ENCODE results near the gene UNKL. TPM values are rescaled to one million over a fixed set of nuclear protein-coding genes. Genes with fewer than 3 reads are reported as not detected.

The UNKL gene, protein sequence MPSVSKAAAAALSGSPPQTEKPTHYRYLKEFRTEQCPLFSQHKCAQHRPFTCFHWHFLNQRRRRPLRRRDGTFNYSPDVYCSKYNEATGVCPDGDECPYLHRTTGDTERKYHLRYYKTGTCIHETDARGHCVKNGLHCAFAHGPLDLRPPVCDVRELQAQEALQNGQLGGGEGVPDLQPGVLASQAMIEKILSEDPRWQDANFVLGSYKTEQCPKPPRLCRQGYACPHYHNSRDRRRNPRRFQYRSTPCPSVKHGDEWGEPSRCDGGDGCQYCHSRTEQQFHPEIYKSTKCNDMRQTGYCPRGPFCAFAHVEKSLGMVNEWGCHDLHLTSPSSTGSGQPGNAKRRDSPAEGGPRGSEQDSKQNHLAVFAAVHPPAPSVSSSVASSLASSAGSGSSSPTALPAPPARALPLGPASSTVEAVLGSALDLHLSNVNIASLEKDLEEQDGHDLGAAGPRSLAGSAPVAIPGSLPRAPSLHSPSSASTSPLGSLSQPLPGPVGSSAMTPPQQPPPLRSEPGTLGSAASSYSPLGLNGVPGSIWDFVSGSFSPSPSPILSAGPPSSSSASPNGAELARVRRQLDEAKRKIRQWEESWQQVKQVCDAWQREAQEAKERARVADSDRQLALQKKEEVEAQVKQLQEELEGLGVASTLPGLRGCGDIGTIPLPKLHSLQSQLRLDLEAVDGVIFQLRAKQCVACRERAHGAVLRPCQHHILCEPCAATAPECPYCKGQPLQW
- total RNA-seq (2014; rRNA removed; shearing (Covaris generic)), result 6.5 and 13.0 TPM in 2 replicates

DNA sequence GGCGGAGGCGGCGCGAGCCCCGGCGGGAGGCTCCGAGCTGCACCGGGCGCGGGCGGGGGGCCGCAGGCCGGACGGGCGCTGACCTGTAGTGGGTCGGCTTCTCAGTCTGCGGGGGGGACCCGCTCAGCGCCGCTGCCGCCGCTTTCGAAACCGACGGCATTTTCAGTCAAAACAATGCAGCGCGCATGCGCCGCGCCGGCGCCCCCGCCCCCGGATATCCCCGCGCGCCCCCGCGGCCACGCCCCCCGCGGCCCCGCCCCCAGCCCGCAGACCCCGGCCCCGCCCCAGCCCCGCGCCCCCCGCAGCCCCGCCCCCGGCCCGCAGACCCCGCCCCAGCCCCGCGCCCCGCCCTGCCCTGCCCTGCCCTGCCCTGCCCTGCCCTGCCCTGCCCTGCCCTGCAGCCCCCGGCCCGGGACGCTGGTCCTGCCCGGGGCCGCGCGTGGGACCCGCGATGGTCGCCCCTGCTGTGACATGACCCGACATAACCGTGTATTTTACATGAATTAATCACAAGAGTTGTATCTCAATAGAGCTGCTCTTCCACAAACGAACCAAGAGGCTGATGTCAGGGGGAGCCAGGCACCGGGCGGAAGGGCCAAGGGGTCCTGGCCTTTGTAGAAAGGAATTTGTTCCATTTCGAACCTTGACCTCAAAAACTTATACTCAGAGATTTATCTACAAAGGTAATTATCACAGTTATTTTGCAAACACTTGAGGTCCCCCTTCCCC, at the start of gene UNKL:
Gene UNKL, minus strand, starts transcription at position 173 of the 729 bp plus-strand sequence. Its CDS starts 13 bp downstream, at position 160.
- peak; percentile 43 for DNase-seq (ENCODE audit: low read depth)

DNA sequence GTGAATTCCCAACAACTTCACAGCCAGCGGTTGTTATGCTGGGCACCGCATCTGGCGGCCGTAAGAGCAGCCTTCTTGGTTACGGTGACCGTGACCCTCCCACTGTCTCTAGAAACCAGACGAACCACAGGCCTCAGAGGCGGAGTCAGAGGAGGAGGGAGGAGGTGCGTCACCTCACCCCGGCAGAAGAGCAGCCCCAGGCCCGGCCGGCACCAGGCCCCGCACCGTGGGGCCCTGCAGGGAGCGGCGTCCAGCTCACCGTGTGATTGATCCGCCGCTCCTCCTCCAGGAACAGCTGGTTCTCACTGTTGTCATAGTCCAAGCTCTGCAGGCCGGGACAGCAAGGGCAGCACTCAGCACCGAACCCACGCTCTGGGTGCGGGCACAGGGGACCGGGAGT, 46.6 kb upstream of the UNKL start:
- DNase-seq (ENCODE audit: low read depth), result no peak

DNA sequence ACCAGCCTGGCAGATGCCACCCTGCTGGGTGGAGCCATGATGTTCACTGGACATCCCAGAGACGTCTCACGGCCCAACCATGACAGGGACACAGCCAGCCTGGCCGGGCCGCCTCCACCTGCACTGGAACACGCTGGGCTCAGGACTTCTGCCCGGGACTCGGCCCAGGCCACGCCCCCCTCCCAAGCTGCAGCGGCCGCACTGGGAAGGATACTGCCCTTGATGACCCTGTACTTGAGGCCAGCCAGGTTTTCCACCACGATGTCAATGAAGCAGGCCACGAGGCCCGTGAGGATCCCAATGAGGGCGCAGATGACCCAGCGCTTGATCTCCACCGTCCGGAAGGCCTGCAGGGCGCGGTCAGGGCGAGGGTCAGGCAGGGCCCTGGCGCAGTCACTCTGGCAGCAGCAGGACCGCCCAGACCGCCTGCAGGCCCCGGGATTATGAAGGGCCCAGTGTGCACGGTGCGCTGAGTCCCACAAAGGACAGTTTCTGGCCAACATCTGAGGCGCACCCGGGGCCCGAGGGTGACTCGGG, 46.2 kb upstream of the UNKL start:
- DNase-seq (ENCODE audit: low read depth), result no peak

DNA sequence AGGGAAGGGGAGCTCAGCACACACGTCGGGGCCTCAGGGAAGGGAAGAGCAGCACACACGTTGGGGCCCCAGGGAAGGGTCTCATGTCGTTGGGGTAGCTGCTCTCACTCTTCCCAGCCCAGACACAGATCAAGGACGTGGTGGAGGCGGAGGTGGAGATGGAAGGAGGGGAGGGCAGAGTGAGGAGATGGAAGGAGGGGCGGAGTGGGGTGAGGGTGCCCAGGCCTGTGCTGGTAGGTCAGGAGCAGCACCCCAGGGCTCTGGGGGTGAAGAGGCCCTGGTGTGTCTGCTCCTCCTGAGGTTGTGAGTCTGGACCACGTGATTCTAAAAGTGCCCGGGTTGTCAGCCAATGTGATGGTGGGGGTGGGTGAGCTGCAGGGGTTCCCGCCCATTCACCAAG, 45.5 kb upstream of the UNKL start:
- DNase-seq (ENCODE audit: low read depth), result no peak

DNA sequence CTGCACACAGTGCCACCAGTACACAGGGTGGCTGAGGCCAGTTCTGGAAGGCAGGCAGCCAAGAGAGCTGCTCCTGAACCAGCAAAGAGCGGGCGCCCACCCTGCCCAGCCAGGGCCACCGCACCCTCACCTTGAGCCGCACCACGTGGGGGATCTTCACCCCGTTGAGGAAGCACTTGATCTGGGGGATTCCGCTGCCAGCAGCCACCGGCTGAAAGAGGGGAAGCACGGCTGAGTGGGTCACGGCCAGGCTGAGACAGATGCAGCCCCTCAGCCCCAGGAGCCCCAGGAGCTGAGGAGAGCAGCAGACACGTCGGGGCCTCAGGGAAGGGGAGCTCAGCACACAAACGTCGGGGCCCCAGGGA, 44.5 kb upstream of the UNKL start:
- no peak for DNase-seq (ENCODE audit: low read depth)

DNA sequence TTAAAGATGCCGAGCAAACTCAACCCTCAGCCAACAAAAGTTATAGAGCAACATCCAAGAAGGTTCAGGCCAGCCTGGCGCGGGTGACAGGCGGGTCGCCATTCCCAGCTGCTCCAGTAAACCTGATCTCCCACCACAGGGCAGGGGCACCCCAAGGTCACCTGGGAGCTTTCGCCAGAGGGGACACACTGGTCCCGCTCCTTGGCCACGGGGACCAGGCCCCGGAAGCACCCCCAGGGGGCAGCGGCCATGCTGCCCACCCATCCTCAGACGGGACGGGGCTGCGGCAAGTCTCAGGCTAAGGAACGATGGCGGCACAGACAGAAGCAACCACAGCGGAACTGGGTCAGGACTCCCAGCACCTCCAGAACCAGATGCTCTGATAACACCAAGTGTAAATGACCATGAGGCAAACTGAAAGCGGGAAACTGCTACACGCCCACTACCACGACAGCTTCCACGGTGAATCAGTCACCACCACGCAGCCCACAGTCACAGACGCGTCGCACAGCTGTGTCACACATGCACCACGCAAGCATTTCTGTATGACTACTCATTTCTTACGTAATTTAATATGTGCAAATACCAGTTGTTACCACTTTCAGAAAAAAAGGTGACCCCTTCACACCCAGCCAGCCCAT, 44.0 kb upstream of the UNKL start:
- no peak for DNase-seq (ENCODE audit: low read depth)

DNA sequence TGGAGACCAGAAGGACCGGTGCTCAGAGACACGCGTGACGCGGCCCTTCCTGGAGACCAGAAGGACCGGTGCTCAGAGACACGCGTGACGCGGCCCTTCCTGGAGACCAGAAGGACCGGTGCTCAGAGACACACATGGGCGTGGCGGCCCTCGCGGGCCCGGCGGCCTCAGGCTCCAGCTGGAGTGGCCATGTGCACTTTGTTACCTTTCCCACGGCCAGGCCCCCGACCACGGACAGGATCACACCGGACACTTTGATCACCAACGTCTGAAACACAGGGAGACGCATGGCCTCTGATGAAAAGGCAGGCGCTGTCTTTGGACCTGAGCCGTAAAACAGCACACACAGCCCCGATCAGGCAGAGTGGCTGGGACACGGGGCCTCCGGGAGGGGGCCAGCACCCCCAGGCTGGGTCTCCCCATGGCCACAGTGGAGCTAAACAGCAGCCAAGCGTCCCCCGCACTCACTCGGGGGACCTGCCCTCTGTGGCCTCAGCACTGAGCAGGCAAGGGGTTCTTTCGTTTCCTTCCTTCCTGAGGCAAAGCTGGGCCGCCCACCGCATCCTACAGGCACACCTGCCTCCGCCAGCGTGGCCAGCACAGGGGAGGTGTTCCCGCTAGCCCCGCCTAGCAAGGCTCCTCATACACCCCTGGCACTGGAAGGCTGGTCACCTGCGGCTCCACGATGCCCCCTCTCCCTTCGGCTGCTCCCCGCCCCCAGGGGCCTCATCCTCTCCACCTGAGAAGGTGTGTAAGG, 43.2 kb upstream of the UNKL start:
- DNase-seq (ENCODE audit: low read depth), result no peak

DNA sequence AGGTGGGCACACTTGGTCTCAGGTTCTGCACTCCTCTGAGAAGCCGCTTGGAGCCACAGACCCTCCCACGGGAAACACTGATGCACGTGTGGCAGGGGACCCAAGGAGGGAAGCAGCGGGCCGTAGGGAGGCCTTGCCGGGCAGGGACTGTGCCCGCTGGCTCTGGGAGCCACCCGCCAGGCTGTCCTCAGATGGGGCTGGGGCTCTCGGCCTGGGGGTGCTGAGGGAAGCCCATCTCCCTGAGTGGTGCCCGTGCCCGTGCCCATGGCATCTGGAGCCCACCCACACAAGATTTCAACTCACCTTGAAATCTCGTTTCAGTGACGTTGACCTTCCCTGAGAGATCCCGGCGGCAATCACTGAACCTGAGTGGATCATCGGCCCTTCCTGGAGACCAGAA, 42.4 kb upstream of the UNKL start:
- DNase-seq (ENCODE audit: low read depth), result no peak

DNA sequence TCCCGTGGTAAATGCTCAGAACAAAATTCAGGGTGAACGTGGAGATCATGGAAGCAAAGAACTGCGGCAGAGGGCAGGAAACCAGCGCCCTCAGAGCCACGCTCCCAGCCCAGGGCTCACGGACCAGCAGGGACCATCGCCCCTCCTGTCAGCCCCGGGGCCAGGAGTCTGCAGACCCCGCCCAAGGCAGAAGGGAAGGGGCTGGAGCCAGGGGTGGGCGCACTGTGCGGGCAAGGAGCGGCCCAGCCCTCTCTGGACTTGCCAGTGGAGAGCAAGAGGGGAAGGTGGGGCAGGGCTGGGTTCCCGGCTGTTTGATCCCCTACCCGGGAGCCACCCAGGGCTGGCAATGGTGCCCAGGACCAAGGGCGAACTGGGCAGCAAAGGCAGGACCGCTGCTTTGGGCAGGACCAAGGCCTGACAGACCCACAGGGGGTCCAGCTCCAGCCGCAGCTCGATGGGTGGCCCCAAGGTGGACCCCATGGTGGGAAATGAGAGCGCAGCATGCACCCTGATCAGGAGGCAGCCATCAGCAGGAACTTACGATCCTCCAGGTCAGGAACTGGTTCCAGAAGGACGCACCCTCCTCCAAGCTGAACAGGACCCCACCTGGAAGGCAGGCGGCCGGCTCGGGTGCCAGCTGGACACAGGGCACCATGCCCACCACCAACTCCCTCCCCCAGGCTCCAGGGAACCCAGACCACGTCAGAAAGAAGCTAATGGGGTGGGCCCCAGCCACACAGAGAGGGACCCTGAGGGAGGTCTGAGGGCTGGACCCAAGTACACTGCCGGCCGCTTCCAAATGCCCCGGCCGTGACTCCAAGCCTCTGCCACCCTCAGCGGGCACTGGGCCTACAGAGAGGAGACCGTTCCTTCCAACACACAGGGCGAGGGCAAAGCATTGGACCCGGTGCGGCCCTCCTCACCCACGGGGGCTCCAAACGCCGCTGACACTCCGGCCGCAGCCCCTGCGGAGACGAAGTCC, 41.0 kb upstream of the UNKL start:
- no peak for DNase-seq (ENCODE audit: low read depth)

DNA sequence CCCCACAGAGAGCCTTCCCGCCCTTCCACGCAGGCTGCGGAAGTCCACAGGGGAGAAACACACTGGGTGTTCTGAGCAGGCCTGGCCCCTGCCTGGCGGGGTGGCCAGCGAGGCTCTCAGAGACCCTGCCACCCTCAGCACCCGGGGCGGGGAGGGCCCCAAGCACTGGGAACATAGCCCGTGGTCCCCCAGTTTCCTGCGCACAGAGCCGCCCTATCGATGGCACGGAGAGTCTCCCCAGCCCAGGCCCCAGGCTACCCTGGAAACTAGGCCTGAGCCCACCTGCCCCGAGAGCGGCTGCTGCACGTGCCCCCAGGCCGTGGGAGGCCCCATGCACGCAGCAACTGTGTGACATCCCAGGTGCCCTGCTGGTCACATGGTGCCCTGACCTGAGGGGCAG, 40.1 kb upstream of the UNKL start:
- DNase-seq (ENCODE audit: low read depth), result no peak

DNA sequence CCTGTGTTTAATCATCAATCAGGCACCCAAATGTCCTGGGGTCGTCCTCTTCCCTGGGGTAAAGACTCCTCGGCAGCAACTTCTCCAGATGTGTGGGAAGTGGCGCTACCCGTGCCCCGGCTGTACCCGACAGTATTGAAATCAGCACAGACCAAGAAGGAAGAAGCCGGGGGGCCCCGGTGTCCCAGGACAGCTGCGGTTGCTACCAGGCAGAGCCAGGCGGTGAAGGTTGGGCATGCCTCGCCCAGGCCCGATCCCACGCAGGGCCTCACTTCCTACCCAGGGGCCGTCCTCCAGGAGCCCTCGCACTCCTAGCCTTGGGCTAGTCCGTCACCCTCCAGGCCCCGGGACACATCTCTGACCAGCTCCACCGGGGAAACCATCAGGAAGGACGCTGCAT, 38.8 kb upstream of the UNKL start:
- DNase-seq (ENCODE audit: low read depth), result no peak

DNA sequence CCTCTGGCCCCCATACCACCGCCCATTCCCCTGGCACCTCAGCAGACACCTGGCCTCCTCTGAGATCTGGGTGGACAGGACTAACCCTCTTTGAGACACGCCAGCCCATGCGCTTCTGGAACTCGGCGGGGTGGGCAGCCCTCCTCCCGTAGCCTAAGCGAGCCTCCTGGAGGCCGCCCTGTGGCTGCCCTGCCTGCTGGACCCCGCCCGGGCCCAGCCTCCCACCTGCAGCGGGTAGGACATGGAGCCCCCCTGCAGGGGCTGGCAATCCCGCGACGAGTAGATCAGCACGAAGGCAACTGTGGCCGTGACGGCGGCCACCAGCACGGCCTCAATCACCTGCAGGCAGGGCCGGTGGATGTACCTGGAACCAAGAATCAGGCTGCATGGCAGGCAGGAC, 38.0 kb upstream of the UNKL start:
- no peak for DNase-seq (ENCODE audit: low read depth)

DNA sequence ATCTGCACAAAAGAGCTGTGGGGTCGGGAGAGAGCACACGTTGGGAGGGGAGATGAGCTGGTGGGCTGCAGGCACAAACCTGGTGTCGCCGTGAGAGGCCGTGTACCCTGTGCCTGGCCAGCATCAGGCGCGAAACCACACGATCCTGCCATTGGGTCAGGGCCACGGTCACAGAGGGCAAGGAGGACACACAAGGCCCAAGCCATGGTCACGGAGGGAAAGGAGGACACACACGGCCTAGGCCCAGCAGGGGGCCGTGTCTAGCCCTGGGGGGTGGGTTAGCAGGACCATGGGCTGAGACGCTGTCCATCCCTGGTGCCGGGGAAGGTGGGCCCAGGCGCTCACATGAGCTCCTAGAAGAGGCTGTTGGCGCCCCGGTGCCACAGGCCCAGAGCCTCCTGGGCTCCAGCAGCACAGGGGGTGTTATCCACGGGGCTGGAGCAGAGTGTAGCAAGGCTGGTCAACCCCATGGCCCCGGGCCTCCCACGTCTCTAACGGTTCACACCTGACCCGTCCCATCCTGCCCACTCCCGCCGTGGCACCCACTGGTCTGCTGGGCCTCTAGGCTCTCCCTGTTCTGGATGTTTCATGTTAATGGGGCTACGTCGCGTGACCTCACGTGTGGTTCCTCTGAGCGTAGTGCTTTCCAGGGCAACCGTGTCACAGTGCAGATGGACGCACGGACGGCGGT, 37.3 kb upstream of the UNKL start:
- no peak for DNase-seq (ENCODE audit: low read depth)

DNA sequence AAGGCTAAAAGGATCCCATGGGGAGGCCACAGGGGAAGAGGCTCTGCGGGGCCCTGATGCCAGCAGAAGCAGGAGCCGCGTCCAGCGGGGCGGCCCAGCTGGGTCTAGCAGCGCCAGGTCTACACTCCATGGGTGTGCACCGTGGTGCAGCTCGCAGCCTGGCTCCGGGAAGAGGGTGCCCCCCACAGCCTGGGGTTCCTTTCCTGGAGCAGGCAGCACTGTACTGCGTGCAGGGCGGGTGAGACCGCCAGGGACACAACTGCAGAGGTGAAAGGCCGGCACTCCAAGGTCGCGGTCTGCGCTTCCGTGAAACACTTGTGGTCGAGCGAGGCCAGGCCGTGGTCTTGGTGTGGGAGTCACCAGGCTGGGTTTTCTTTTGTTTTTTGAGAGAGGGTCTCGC, 36.3 kb upstream of the UNKL start:
- no peak for DNase-seq (ENCODE audit: low read depth)

DNA sequence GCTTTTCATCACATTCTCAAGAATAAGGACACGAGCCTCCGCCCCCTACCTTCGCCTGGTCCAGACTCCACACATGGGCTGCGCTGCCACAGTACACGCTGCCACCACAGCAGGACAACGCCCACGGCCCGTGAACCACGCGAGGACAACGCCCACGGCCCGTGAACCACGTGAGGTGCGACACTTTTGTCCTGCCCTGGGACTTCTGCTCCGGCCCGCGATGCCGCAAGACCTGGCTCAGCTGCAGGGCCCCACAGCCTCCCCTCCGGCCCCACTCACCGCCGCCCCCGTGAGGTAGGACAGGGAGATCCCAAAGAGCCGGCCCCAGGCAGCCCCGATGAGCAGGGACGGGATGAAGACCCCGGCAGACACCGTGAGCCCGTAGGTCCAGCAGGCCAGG, 35.7 kb upstream of the UNKL start:
- DNase-seq (ENCODE audit: low read depth), result no peak

DNA sequence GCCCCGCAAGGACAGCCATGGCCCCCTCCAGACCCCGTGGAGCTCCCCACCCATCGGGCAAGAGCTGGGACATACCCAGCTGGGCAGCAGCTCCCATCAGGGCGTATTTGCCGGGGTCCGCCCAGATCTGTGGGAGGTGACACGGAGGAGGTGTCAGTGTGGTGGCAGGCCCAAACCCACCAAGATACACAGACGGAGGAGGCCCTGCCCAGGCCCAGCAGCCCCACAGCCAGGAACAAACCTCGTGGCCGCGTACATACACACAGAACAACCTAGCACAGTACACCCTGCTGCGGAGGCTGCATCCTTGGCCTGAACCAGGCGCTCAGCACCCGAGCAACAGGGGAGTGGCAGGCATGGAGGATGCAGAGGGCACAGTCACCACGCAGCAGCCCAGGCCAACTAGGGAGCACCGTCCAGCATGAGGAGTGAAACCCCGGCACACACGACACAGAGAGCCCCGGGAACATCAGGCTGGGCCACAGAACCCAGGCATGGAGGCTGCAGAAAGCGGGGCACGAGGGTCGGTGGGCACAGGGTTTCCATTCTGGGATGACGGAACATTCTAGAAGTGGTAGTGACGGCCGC, 34.8 kb upstream of the UNKL start:
- no peak for DNase-seq (ENCODE audit: low read depth)

DNA sequence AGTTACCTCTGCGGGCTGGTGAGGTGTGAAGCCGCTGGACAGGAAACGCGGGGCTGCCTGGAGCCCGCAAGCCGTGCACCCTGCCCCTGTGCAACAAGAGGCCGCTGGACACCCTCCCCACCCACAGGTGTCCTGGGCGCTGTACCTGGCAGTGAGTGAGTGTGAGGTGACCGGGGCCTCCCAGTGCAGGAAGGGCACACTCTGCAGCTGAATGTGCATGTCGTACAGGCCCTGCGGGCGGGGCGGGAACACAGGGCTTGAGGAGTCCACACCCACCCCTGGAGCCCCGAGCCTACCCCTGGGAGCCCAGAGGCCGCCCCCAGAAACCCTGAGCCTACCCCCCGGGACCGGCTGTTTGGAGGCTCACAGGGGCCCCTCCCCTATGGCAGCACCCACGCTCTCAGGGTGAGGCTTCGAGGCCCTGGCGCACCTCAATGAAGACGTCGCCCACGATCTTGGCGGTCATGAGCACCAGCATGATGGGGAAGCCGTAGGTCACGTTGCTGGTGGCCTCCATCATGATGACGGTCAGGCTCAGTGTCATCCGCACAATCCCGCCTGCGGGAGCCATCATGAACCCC, 34.1 kb upstream of the UNKL start:
- no peak for DNase-seq (ENCODE audit: low read depth)

DNA sequence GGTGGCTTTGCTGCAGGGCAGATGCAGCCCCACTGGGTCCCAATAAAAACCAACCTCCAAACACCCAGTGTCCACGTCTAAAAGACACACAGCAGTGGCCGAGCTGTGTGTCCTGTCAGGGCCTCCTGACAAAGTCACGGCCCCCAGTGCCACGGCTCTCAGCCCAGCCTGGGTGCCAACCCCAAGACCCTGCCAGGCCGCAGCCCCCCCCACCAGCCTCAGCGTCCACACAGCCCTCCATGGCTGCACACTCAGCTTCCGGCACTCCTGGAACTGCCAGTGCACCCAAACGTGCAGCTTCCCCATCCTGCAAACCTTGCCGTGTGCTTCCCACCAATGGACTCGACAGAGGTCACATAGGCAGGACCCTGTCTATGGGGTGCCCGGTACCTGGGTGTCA, 33.5 kb upstream of the UNKL start:
- DNase-seq (ENCODE audit: low read depth), result no peak

Data from M059J (cell line).